ENCODE data around the gene SNX14. TPM values are rescaled to one million over a fixed set of nuclear protein-coding genes. Genes with fewer than 3 reads are reported as not detected.

The SNX14 gene
- total RNA-seq, 1 donor from 2014 or later, result 108 TPM

DNA sequence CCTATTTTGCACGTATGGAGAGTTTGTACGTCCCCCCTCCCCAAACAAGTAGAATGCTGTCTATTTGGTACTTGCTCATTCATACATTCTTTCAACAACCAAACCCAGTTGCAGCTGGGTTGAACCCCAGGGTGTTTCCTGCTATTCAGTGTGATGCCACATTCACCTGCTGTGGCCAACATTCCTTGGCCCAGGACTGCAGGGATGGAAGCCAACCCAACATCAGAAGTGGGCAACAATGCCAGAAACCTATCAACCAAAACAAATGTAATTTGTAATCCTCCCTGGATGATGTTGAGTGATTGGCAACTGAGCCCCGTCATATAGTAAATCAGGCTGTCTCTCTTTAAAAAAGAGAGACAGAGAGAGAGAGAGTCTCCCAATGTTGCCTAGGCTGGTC, 134.9 kb downstream of the SNX14 start:
- H3K4me3 ChIP-seq (ENCODE audit: low read depth, low read length), result no peak overlapping the region
- DNase-seq (ENCODE audit: low read depth), result no peak

DNA sequence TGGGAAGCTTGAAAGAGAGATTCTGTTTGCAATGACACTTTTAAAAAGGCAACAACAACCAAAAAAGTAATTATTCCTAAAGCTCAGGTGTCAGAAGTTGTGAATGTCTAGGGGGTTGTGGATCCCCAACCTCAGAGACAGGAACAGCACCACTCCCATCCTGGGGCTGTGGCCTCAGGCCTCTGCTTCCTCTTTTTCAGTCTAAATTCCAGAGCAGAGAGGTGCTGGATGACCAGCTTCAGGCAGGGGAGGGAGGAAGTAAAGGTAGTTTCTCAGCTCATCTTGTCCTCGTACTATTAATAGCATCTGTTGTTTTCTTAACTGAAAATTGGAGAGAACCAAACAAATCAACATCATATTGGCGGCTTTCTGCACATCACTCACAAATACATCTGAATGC, 135.5 kb downstream of the SNX14 start:
- TF ChIP-seq, protein P1, sequence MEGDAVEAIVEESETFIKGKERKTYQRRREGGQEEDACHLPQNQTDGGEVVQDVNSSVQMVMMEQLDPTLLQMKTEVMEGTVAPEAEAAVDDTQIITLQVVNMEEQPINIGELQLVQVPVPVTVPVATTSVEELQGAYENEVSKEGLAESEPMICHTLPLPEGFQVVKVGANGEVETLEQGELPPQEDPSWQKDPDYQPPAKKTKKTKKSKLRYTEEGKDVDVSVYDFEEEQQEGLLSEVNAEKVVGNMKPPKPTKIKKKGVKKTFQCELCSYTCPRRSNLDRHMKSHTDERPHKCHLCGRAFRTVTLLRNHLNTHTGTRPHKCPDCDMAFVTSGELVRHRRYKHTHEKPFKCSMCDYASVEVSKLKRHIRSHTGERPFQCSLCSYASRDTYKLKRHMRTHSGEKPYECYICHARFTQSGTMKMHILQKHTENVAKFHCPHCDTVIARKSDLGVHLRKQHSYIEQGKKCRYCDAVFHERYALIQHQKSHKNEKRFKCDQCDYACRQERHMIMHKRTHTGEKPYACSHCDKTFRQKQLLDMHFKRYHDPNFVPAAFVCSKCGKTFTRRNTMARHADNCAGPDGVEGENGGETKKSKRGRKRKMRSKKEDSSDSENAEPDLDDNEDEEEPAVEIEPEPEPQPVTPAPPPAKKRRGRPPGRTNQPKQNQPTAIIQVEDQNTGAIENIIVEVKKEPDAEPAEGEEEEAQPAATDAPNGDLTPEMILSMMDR (conservative IDR thresholded peaks at IDR 0.05; ENCODE audit: low read depth, low read length), result no peak
- DNase-seq (ENCODE audit: low read depth), result no peak
- no peak overlapping the region for H3K4me3 ChIP-seq (ENCODE audit: low read depth, low read length)

More for the DNA sequence above, 134.9 kb downstream of the SNX14 start:
- TF ChIP-seq, protein P1 (conservative IDR thresholded peaks at IDR 0.05; ENCODE audit: low read depth, low read length), result no peak

DNA sequence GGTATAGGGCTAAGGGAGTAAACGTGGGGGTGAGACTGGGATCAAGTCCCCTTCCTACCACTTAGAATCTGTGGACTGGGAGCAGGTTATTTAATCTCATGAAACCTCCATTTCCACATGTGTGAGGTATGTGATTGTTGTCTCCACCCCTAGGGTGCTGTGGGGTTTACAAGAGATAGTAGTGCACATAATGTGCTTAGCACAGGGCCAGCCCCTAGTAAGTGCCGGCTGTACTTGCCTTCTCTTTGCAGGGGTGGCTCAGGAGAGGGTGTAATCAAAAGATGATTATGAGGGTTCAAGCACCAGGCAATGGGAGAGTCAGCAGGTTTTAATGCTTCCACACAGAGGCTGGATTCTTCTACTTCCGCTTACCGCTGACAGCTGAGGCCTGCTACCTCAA, 136.9 kb downstream of the SNX14 start:
- no peak for DNase-seq (ENCODE audit: low read depth)
- TF ChIP-seq, protein P1 (conservative IDR thresholded peaks at IDR 0.05; ENCODE audit: low read depth, low read length), result no peak
- H3K4me3 ChIP-seq (ENCODE audit: low read depth, low read length), result no peak overlapping the region

Other genes starting within 250 kb of the SNX14 start
- gene NT5E, start 143.8 kb downstream of the SNX14 start, total RNA-seq, result 145 and 216 TPM in 2 replicates
- gene SYNCRIP, start 49.0 kb upstream of the SNX14 start, total RNA-seq, result 59.3 and 95.1 TPM in 2 replicates